ENCODE results near the gene FANK1. TPM values are rescaled to one million over a fixed set of nuclear protein-coding genes. Genes with fewer than 3 reads are reported as not detected.

Gene FANK1
- total RNA-seq, 1 donor from 2014 or later: 0.35 TPM

DNA sequence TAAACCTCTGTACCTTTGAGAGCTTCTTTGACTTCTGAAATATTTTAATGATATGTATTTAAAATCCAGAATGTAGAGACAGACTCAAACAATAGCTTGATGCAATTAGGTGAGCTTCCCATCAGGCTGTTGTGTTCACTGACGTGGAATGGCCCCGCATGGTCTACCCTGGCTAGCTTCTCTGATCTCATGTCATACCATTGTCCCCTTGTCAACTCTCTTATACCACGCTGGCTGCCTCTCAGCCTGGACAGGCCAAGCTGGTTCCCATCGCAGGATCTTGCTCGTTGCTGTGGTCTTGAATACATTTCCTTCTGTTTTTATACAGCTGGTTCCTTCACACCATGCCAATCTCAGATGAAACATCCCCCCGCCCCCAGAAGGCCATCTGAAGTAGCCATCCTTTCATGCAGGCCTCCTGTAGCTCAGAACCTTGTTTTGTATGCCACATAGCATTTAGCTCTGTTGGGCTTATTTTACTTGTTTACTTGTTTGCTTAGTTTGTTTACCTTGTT is 84.2 kb downstream of the FANK1 start:
- no peak for ATAC-seq
- intact Hi-C loops (cut with micrococcal nuclease): loop anchor here (5.0 kb wide), 2 partner anchors 522 to 767 kb away; no protein-coding TSS in a partner anchor
- DNase-seq: no peak

DNA sequence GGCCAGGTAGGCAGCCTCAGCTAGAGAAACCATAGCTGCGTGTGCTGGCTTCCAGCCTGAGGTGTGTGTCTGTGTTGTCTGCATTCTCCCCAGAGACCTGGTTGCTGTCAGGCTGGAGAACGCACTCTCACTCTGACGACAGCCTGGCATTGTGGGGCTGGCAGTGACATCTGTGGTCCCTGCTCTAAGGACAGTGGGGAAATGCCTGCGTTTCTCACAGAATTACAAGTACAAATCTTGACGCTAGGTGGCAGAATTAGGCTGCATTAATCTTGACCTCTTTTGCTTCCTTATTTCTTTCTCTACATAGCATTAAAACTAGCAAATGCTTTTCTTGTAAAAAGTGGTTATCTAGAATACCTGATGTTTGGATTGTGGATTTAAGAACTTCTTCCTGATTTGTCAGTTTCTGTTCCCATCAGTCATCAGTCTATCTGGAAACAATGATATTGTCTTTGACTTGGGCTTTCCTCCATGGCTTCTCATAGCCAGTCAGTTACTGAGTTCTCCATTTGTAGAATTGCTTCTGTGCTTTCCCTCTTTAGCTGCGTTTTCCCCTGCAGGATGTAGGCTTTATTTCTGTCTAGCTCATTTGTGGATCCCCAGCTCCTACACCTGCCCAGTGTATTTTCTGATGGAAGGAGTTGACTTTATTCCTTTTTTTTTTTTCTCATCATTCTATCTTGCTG is 86.0 kb downstream of the FANK1 start:
- no peak for DNase-seq
- intact Hi-C loops (cut with micrococcal nuclease): loop anchor here (5.0 kb wide), 2 partner anchors 520 to 765 kb away; no protein-coding TSS in a partner anchor

DNA sequence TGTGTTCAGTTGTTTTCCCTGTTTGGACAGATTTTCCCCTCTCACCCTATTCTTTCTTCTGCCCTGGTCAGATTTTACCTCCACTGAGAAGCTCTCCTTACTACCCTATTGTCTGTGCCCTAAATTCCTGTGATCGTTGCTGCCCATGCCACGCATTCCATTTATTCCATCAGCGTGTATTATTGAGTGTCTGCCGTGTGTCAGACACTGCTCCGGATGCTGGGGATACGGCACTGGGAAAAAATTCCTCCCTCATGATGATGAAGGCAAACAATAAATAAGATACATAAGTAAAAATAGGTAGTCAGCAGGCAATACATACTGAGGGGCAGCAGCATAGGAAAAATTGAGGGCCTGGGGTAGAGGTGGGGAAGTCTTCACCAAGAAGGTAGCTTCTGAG is 86.8 kb downstream of the FANK1 start:
- no peak for DNase-seq
- intact Hi-C loops (cut with micrococcal nuclease): loop anchor here (5.0 kb wide), 2 partner anchors 519 to 764 kb away; no protein-coding TSS in a partner anchor
- ATAC-seq: no peak

More for the DNA sequence above, 86.0 kb downstream of the FANK1 start:
- ATAC-seq: peak; percentile 48

DNA sequence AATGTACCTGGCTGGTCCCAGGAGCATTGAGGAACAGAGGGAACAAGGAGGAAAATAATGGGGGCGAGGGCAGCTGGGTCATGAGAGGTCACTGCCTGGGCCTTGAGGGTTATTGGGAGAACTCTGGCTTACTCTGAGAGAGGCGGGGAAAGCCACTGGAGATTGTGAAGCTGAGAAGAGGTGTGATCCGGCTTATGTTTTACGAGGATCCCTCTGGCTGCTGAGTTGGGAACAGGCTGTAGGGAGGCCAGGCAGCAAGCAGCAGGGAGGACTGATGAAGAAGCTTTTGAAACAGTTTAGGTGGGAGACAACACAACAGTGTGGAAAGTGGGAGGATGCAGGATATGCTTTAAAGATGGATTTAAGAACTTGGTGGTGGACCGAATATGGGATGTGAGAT is 87.3 kb downstream of the FANK1 start:
- ATAC-seq (no peak), DNase-seq (no peak)

DNA sequence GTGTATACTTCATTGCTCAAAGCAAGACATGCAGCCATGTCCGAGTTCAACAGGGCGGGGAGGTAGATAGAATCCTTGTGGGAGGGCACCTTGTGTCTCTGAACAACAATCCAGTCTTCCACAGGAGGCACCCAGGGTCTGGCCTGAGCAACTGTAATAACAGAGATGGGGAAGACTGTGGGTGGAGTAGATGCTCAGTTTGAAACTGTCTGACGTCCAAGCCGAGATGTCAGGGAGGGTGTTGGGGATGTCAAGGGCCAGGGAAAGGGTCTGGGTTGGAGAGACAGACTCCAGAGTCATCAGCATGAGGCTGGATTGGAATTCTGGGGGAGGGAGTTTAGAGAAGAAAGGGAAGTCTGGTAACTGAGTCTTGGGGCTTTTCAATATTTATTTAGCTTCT is 88.0 kb downstream of the FANK1 start:
- DNase-seq (no peak), ATAC-seq (no peak)
- intact Hi-C loops (cut with micrococcal nuclease): loop anchor here (5.0 kb wide), 2 partner anchors 518 to 763 kb away; no protein-coding TSS in a partner anchor

More for the DNA sequence above, 87.3 kb downstream of the FANK1 start:
- intact Hi-C loops (cut with micrococcal nuclease): loop anchor here (5.0 kb wide), 2 partner anchors 519 to 764 kb away; no protein-coding TSS in a partner anchor

DNA sequence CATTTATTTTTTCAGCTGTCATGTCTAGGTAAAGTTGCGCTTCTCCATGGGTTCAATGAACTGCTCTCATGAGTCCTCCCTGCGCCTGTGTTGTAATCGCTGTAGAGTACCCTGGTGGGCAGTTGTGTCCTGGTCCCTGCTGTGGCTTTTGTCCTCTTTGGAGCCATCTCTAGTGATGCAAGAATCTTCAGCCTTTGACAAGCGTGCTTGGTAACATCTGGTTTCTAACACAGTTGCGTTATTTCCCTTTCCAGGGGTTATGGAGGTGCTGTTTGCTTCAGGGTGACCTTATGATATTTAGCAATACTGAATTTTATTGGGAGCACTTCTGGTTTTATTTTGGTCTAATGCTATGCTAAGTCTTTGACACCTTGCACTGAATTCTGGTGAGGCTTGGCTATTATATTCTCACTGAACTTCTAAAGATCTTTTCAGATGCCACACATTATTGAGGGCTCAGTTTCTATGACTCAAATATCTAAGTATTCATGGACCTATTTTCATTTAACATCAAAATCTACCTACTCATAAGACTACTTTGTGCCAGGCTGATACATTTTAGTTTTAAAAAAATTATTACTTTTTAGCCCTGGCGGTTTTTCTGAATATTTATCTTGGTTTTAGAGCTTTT is 88.6 kb downstream of the FANK1 start:
- DNase-seq: no peak
- ATAC-seq: no peak
- intact Hi-C loops (cut with micrococcal nuclease): loop anchor here (5.0 kb wide), 2 partner anchors 517 to 762 kb away; no protein-coding TSS in a partner anchor

DNA sequence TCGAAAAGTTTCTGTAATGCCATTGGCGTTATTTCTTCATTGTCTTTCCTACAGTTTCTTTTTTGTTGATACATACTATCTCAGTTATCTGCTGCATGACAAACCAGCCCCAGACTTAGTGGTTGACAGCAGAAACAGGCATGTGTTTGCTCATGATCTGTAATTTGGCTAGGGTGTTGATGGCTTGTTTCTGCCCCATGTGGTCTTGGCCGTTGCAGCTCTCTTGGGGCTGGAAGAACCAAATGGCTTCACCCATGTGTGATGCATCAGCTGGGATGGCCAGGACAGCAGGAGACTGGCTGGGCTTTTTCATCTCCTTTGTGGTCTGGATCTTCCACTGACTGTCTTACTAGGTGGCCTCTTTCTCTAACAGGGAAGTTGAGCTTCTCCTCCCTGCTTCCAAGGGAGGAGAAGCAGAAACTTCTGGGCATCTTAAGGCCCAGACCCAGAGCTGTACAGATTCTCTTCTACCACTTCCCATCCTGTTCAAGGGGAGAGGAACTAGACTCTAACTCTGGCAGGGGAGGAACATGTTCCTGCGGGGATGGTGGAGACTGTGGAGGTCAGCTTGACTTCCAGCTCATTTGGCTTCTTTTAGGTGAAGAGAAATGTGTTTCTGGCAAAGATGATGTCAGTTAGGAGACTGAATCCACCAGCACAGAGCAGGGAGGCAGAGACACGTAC is 89.3 kb downstream of the FANK1 start:
- ATAC-seq: no peak
- DNase-seq: no peak
- intact Hi-C loops (cut with micrococcal nuclease): no loop called here

DNA sequence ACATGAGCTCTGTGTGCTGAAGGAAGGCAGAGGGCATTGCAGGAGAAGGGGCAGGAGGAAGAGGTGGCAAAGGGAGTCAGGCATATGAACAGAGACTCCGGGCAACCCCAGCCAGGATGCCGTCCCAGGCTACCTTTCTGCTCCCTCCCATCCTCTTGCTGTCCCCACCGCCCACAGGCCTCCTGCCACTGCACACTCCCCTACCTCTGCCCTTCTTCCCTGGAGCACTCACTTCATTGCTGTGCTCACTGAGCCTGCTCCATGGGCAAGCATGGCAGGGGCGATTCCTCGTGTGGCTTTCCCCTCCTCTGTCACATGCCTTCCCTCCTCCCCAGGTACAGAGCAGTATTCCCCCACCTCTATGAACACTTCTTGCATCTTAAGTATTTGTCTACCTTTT is 93.4 kb downstream of the FANK1 start:
- no peak for ATAC-seq
- no peak for DNase-seq
- intact Hi-C loops (cut with micrococcal nuclease): no loop called here

DNA sequence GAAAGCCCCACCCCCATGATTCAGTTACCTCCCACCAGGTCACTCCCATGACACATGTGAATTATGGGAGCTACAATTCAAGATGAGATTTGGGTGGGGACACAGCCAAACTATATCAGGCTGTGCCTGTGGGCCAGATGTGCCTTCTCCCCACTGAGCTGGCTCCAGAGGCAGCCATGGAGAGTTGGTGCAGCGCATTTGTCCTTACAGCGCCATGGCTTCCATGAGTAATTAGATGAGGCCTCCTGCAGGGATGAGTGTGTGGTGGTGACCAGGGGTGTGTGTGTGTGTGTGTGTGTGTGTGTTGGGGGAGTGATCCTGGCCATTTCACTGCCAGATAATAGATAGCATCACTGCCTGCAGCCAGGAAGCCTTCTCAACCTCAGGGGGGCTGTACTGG is 94.6 kb downstream of the FANK1 start:
- ATAC-seq (no peak), DNase-seq (no peak)
- intact Hi-C loops (cut with micrococcal nuclease): no loop called here

DNA sequence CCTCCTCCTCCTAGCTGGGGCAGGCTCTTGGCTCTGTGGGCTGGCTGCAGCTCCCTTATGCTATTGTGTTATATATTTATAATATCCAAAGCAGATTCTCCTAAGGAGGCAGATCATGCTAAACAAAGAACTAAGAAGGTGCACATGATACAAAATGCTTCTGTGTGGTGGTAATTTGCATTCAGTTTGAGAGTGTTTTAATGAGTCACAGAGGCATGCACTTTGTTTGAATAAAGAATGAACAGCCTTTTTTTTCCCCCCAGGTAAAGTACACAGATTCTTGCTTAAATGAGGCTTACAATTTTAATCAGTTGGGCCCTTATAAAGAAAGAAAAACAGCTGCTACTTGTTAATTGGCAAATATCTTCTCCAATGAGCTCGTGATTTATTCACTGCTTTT is 95.0 kb downstream of the FANK1 start:
- DNase-seq (no peak), ATAC-seq (no peak)
- intact Hi-C loops (cut with micrococcal nuclease): no loop called here

DNA sequence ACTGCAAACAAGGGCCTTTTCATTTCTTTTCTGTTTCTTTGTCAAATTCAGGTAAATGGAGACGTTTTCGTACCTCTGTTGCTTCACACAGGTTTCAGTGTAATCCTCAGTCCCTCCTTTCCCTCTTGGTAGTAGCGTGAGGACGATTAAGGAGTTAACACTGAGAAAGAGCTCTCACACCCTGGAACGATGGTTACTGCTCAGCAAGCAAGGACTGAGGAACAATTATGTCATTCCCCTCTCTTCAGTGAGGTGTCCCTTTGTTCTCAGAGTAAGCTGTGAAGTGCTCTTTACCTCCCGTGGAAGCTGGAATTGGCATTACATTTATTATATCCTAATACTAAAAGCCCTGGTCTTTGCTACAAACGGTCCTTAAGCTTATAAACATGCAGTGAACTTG is 95.9 kb downstream of the FANK1 start:
- DNase-seq: no peak
- ATAC-seq: no peak
- intact Hi-C loops (cut with micrococcal nuclease): no loop called here

DNA sequence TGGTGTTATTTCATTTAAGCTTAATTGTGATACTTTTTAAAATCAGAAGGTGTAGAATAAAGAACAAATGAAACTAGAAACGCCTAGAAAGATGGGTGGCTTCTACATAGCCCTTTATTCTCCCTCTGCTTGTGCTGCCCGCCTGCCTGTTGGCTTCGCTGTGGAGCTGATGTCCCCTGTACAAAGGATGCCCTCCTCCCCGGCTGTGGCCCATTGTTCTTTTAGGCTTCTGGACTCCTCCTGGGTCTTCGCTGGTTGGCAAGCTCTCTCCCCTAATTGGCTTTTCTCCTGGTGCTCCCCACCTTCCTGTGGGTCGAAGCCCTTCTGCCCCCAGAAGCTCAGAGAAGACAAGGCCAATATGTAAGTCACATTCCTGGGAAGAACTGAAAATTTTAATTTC is 98.2 kb downstream of the FANK1 start:
- ATAC-seq (no peak), DNase-seq (no peak)
- intact Hi-C loops (cut with micrococcal nuclease): no loop called here

DNA sequence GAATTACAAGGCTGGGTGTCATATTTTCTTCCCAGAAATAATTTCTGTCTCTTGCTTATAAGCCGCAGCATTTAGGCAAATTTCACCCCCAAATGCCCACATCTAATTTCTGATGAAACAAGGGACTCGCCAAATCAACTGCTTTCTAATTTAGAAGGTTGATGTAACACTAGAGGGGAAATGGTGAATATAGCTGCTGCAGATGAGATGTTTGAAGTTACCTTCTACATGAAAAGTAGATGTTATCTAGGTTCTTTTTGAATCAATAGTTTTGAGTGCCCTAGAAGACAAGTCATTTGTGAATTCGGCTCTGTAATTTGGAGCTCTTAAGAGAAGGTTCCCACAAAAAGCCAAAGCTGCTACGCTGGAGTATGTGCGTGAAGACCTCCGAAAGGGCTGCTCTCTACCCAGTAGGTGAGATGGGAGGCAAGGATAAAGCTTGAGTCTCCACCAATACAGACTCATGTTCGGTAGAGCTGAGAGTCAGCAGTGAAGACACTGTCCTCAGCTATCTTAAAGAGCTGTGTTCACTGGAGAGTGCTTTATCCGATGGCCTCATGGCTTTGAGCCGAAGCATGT is 99.5 kb downstream of the FANK1 start:
- intact Hi-C loops (cut with micrococcal nuclease): no loop called here

DNA sequence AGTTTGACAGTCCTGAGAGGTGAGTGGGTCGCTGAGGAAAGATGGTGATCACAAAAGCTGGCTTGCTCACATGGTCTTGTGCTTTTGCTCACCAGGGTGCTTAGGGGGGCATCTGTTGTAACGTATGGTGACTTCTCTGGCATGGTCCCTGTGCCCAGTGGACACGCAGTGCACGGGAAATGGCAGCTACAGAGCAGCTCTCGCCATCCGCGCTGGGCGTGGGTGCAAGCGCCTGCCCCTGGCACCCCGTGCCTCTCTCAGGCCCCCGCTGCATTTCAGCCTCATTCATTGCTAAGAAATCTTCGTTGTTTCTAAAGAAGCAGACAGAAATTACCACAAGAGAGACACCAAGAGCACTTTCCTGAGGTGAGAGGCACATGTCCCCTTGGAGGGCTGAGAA is 101.2 kb downstream of the FANK1 start:
- intact Hi-C loops (cut with micrococcal nuclease): no loop called here
- no peak for ATAC-seq
- DNase-seq: no peak

More for the DNA sequence above, 99.5 kb downstream of the FANK1 start:
- no peak for ATAC-seq
- no peak for DNase-seq

DNA sequence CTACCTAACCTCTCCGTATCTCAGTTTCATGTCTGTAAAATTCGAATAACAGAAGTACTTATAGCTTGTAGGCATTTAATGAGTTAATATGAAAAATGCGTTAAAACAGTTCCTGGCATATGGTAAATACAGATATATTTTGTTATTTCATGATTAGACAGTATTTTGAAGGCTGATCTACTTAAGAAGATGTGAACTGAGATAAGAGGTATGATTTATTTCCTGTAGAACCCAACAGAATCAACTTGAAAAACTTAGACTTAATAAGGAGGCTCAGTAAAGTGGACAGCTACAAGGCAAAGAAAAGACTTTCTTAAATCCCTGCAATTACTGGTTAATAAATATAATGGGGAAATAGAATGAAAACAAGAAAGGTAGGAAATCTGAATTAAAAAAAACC is 103.3 kb downstream of the FANK1 start:
- ATAC-seq (no peak), DNase-seq (no peak)
- intact Hi-C loops (cut with micrococcal nuclease): no loop called here

DNA sequence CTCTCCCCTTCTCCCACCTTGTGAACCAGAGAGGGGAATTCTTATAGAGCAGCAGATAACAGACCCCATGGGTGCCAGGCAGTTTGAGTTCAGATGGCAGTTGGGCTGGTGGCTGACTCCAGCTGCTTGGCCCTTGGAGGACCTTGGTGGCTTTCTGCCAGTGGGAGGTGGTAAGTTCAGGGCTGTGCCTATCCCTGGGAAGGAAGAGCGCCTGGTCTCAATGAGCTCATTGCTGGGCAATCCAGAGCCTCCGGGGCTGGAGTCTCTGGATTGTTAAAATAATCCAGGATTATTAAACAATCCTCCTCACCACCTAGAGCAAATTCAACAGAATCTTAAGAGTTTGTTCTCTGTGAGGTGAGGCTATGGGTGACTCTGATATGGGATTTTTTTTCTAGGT is 105.2 kb downstream of the FANK1 start:
- intact Hi-C loops (cut with micrococcal nuclease): no loop called here
- ATAC-seq (no peak), DNase-seq (no peak)

DNA sequence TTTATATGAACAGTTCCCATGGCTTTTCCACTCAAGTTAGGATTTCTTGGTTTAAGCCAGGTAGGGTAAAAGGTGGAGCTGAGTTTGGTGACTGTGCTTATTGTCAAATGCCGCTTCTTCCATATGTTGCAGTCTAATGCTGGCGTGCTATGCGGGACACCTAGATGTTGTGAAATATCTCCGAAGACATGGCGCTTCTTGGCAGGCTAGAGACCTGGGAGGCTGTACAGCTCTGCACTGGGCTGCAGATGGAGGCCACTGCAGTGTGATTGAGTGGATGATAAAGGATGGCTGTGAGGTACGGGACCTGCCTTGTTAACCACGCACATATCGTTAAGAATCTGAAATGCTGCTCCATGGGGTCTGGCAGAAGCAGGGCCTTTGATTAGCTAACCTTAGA is 108.4 kb downstream of the FANK1 start:
- ATAC-seq: no peak
- intact Hi-C loops (cut with micrococcal nuclease): no loop called here
- DNase-seq: no peak

DNA sequence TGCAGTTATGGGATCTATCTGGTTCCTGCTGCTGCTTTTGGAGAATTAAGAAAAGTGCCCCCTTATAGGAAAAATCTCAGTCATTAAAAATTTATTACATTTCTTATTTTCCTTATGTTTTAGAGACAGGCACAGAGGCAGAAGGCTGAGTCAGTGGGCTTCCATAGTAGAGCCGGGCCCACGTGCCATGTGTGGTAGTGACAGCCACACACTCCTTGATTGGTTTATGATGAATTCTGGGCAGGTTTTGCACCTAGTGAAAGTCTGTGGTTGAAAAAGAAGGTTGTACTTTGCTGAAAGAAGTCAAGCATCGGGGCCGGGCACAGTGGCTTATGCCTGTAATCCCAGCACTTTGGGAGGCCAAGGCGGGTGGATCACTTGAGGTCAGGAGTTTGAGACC is 109.9 kb downstream of the FANK1 start:
- ATAC-seq (no peak), DNase-seq (no peak)
- intact Hi-C loops (cut with micrococcal nuclease): no loop called here

DNA sequence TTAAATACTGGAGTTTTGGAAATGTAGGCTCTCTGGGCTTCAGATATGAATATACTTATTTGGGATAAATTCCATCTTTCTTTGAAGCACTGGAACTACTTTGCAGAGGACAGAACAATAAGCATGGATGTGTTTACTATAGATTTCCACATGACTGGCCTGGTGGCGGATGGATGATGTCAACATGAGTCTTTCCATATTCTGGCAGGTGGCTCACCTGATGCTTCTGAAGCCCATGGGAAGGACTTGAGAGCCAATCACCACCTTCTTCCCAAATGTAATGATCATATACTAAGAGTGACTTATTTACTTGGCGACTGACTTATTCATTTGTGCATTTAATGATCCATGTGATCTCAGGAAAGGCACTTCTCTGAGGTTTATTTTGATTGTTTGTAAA is 110.5 kb downstream of the FANK1 start:
- ATAC-seq (no peak), DNase-seq (no peak)
- intact Hi-C loops (cut with micrococcal nuclease): no loop called here

DNA sequence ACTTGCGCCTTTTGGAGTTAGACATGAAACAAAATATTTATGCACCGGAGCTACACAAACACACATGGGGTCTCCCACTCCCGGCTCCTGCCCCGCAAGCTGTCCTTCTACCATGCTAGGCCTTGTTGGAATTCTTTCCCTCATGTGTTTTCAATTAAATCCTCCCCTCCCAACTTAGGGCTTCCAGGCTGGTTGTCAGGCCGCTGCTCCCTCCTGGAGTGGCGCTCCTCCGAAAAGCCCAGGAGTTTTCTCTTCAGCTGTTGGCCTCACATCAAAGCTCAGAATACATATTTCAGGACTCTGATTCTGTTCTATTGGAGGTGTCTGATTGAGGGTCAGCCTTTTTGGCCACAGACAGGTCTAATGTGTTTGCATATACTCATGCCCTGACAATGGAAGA is 113.3 kb downstream of the FANK1 start:
- ATAC-seq (no peak), DNase-seq (no peak)
- intact Hi-C loops (cut with micrococcal nuclease): no loop called here
